ENCODE data around the gene LEPR. TPM values are rescaled to one million over a fixed set of nuclear protein-coding genes. Genes with fewer than 3 reads are reported as not detected.
"Not testable (repeated sequence)": the region's sequence is repeated elsewhere in the genome, so short reads cannot be mapped to it uniquely, and the experiment has no call there.

Gene LEPR
- total RNA-seq, 1 experiment from 2014 or later, result 1.9 TPM

DNA sequence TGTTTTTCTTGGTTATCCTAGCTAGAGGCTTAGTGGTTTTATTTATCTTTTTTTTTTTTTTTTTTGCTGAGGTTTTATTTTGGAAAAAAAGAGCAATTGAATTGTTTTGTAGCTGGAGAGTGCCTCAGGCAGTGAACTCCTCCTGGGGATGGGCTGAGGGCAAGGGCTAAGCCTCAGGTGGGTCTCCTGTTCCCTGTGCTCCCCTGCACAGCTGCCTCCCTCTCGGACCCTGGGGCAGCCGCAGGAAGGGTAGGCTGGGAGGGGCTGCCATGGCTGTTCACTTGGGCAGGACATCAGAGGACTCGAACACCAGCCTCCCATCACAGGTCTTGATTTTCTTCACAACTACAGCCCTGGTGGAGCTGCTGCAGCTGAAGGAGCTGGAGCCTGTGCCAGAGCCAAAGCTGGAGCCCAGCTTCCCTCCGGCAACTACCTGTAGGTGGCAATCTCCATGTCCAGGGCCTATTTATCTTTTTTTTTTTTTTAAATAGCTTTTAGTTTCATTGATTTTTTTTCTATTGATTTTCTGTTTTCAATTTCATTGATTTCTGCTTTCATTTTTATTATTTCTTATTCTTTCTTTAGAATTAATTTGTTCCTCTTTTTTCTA, 28.9 kb downstream of the LEPR start:
- Mint-ChIP-seq H3K9me3 (ENCODE audit: unreplicated experiment) (no peaks in the 10 kb centered on the region), H3K36me3 (ENCODE audit: insufficient read depth, unreplicated experiment) (no peaks in the 10 kb centered on the region), H3K4me1 (ENCODE audit: low read depth, unreplicated experiment) (no peaks in the 10 kb centered on the region), H3K27me3 (ENCODE audit: insufficient read depth, unreplicated experiment) (no peaks in the 10 kb centered on the region), H3K4me3 (ENCODE audit: unreplicated experiment) (no peak overlapping the region), H3K27ac (ENCODE audit: unreplicated experiment) (no peak overlapping the region)
- CTCF ChIA-PET, result interaction anchor here (0.7 to 1.4 kb wide), 6 partner anchors 10 to 238 kb away, joined by 3 to 8 read pairs (median 4); no protein-coding TSS in a partner anchor
- no peaks in the 10 kb centered on the region for H3K36me3 ChIP-seq (ENCODE audit: control insufficient read depth, insufficient read depth, low read length)
- intact Hi-C loops (cut with micrococcal nuclease; ENCODE audit: unreplicated experiment), result no loop called here
- POLR2A ChIA-PET, result interaction anchor here (0.5 kb wide), 1 partner anchor 50 kb away, joined by 4 read pairs; no protein-coding TSS in a partner anchor
- no peaks in the 10 kb centered on the region for H3K9me3 ChIP-seq
- no peak overlapping the region for H3K4me3 ChIP-seq (ENCODE audit: low read depth, low read length)
- H3K27me3 ChIP-seq (replicated peaks; ENCODE audit: control insufficient read depth, insufficient read depth, low read length), result no peaks in the 10 kb centered on the region
- no TSS peak for BruUV-seq (replicated peaks)
- peak in 1 of 2 experiments; percentile 14 for DNase-seq
- TF ChIP-seq, protein P1, sequence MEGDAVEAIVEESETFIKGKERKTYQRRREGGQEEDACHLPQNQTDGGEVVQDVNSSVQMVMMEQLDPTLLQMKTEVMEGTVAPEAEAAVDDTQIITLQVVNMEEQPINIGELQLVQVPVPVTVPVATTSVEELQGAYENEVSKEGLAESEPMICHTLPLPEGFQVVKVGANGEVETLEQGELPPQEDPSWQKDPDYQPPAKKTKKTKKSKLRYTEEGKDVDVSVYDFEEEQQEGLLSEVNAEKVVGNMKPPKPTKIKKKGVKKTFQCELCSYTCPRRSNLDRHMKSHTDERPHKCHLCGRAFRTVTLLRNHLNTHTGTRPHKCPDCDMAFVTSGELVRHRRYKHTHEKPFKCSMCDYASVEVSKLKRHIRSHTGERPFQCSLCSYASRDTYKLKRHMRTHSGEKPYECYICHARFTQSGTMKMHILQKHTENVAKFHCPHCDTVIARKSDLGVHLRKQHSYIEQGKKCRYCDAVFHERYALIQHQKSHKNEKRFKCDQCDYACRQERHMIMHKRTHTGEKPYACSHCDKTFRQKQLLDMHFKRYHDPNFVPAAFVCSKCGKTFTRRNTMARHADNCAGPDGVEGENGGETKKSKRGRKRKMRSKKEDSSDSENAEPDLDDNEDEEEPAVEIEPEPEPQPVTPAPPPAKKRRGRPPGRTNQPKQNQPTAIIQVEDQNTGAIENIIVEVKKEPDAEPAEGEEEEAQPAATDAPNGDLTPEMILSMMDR (IDR thresholded peaks at IDR 0.05; ENCODE audit: insufficient read depth in 1 of 2, low read depth in 1 of 2, low read length in 1 of 2, severe bottlenecking in 1 of 2, unreplicated experiment in 1 of 2), result peak in 1 of 2 experiments; percentile 25
- no peaks in the 10 kb centered on the region for H3K4me1 ChIP-seq

- H3K4me1 Mint-ChIP-seq (ENCODE audit: low read depth, unreplicated experiment); H3K9me3 Mint-ChIP-seq (ENCODE audit: unreplicated experiment); H3K9me3 ChIP-seq; BruUV-seq (replicated peaks); H3K4me3 Mint-ChIP-seq (ENCODE audit: unreplicated experiment); POLR2A ChIA-PET; H3K4me1 ChIP-seq; H3K36me3 Mint-ChIP-seq (ENCODE audit: insufficient read depth, unreplicated experiment); CTCF ChIA-PET; H3K36me3 ChIP-seq (ENCODE audit: control insufficient read depth, insufficient read depth, low read length); intact Hi-C loops (cut with micrococcal nuclease; ENCODE audit: unreplicated experiment); H3K27me3 Mint-ChIP-seq (ENCODE audit: insufficient read depth, unreplicated experiment); DNase-seq; H3K27ac Mint-ChIP-seq (ENCODE audit: unreplicated experiment); H3K27me3 ChIP-seq (replicated peaks; ENCODE audit: control insufficient read depth, insufficient read depth, low read length); H3K4me3 ChIP-seq (ENCODE audit: low read depth, low read length): not testable (repeated sequence)
Measured at GRCh38 chr1:65455678-65456077, 35.2 kb downstream of the LEPR start.

DNA sequence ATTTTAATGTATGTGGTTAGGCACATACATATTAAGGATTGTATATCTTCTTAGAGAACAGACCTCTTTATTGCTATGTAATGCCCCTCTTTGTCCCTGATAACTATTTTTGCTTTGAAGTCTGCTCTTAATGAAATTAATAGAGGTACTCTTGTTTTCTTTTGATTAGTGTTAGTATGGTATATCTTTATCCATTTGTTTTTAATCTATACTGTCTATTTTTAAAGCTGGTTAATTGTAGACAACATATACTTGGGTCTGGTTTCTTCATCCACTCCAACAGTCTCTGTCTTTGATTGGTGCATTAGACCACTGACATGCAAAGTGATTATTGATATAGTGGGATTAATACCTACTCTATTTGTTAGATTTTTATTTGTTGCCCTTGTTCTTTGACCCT, 36.0 kb downstream of the LEPR start:
- no peak overlapping the region for H3K27ac Mint-ChIP-seq (ENCODE audit: unreplicated experiment)
- H3K4me3 Mint-ChIP-seq (ENCODE audit: unreplicated experiment), result no peak overlapping the region
- intact Hi-C loops (cut with micrococcal nuclease; ENCODE audit: unreplicated experiment), result no loop called here
- H3K27me3 Mint-ChIP-seq (ENCODE audit: insufficient read depth, unreplicated experiment), result no peaks in the 10 kb centered on the region
- Histone ChIP-seq H3K27me3 (replicated peaks; ENCODE audit: control insufficient read depth, insufficient read depth, low read length) (no peaks in the 10 kb centered on the region), H3K36me3 (ENCODE audit: control insufficient read depth, insufficient read depth, low read length) (no peaks in the 10 kb centered on the region), H3K4me3 (ENCODE audit: low read depth, low read length) (no peak overlapping the region), H3K9me3 (no peaks in the 10 kb centered on the region), H3K4me1 (no peaks in the 10 kb centered on the region)
- ChIA-PET POLR2A (no interaction called here), CTCF (no interaction called here)
- H3K4me1 Mint-ChIP-seq (ENCODE audit: low read depth, unreplicated experiment), result no peaks in the 10 kb centered on the region
- H3K9me3 Mint-ChIP-seq (ENCODE audit: unreplicated experiment), result peaks cover 10% of the 10 kb centered on the region
- no TSS peak for BruUV-seq (replicated peaks)
- TF ChIP-seq, protein P1 (IDR thresholded peaks at IDR 0.05; ENCODE audit: insufficient read depth in 1 of 2, low read depth in 1 of 2, low read length in 1 of 2, severe bottlenecking in 1 of 2, unreplicated experiment in 1 of 2), result no peak
- H3K36me3 Mint-ChIP-seq (ENCODE audit: insufficient read depth, unreplicated experiment), result no peaks in the 10 kb centered on the region
- no peak for DNase-seq
